HCT116 (cell line): Measurements from ENCODE around the gene ELP1. TPM values are rescaled to one million over a fixed set of nuclear protein-coding genes. Genes with fewer than 3 reads are reported as not detected.

Source experiments
- ATAC-seq: fragments of 200-7000 bp; cut with Tn5 transposase; 2 replicates; pipeline ENCODE4 v1.9.1; 2020; ENCODE audit warnings: mild to moderate bottlenecking, moderate library complexity
- BruUV-seq: library from RNA; stranded (reverse); fragments of 400-500 nt; replicated peaks from 2 replicates; lab custom pipeline; 2021; lab: Mats Ljungman, UMichigan
- CTCF ChIA-PET: fragments of 300-600 bp; sonication (Branson Sonifier 250); formaldehyde crosslinking; loops from one replicate; lab custom pipeline; 2021; ENCODE audit warnings: antibody characterized with exemption; lab: Charles Lee
- POLR2A ChIA-PET: fragments of 300-600, 350-600 bp; sonication (Branson Sonifier 250); formaldehyde crosslinking; loops from one replicate; lab custom pipeline; 2021; ENCODE audit warnings: antibody characterized with exemption; lab: Charles Lee
- RAD21 ChIA-PET, 2 experiments: fragments of 300-600 bp; sonication (Branson Sonifier 250); formaldehyde crosslinking; loops; one replicate each; lab custom pipeline; 2023; ENCODE audit warnings: low total read pairs in 2 of 2; ENCODE audit not compliant: uncharacterized antibody in 2 of 2, unreplicated experiment in 2 of 2, low non-redundant PET in 1 of 2; lab: Charles Lee
- DNase-seq: peaks from one replicate; pipeline ENCODE4 v3.0.0-alpha.2; 2010; ENCODE audit warnings: low read depth, low spot score
- H2AFZ ChIP-seq: fragments of 200-600 bp; shearing (Covaris generic), sonication (generic); 2 replicates; pipeline ENCODE4 v1.6.1; 2017; ENCODE audit warnings: low read depth, mixed run types, mixed read lengths, antibody characterized with exemption, low read length; ENCODE audit not compliant: poor library complexity, severe bottlenecking
- H3K27ac ChIP-seq: 2 replicates; pipeline ENCODE4 v1.5.1; 2012; ENCODE audit warnings: low read depth, low read length
- H3K27me3 ChIP-seq: fragments of 200-600 bp; sonication (generic); 2 replicates; pipeline ENCODE4 v1.6.1; 2016; ENCODE audit warnings: mixed run types, low read length, mixed read lengths; ENCODE audit not compliant: insufficient read depth
- H3K36me3 ChIP-seq, 2 experiments: fragments of 200-500 bp in 1 of 2; fragments of 200-600 bp in 1 of 2; sonication (Bioruptor generic) in 1 of 2; sonication (generic) in 1 of 2; 2 replicates each; pipeline versions ENCODE4 v1.5.1 to v1.6.1; 2014 to 2016; ENCODE audit warnings: low read length in 2 of 2, inconsistent platforms in 1 of 2, mixed read lengths in 1 of 2, mixed run types in 1 of 2; ENCODE audit not compliant: insufficient read depth in 2 of 2, control insufficient read depth in 1 of 2
- H3K4me1 ChIP-seq, 2 experiments: fragments of 200-600 bp in 1 of 2; sonication (generic) in 1 of 2; 2 replicates each; pipeline versions ENCODE4 v1.5.1 to v1.6.1; 2012 to 2017; ENCODE audit warnings: low read length in 2 of 2, inconsistent platforms in 1 of 2, mild to moderate bottlenecking in 1 of 2, mixed read lengths in 1 of 2, mixed run types in 1 of 2, moderate library complexity in 1 of 2; ENCODE audit not compliant: insufficient read depth in 2 of 2, control insufficient read depth in 1 of 2
- H3K4me2 ChIP-seq: fragments of 200-600 bp; sonication (generic); 2 replicates; pipeline ENCODE4 v1.6.1; 2017; ENCODE audit warnings: mixed run types, low read length, mixed read lengths
- H3K4me3 ChIP-seq, 2 experiments: fragments of 200-600 bp in 1 of 2; sonication (generic) in 1 of 2; replicated peaks in 1 of 2; 2 replicates each; pipeline ENCODE4 v1.5.1; 2011 to 2016; ENCODE audit warnings: low read length in 2 of 2, control low read depth in 1 of 2, low read depth in 1 of 2, mild to moderate bottlenecking in 1 of 2, mixed read lengths in 1 of 2, mixed run types in 1 of 2
- H3K79me2 ChIP-seq: fragments of 200-600 bp; sonication (generic); 2 replicates; pipeline ENCODE4 v1.6.1; 2017; ENCODE audit warnings: mild to moderate bottlenecking, mixed run types, low read length, moderate library complexity, mixed read lengths; ENCODE audit not compliant: insufficient read depth
- H3K9ac ChIP-seq: fragments of 200-600 bp; sonication (generic); 2 replicates; pipeline ENCODE4 v1.6.1; 2016; ENCODE audit warnings: low read length, mixed read lengths
- H3K9me2 ChIP-seq: fragments of 200-600 bp; sonication (generic), shearing (Covaris generic); 2 replicates; pipeline ENCODE4 v1.6.1; 2017; ENCODE audit warnings: mixed run types, mild to moderate bottlenecking, moderate library complexity; ENCODE audit not compliant: insufficient read depth
- H3K9me3 ChIP-seq, 2 experiments: fragments of 200-500 bp in 1 of 2; fragments of 200-600 bp in 1 of 2; sonication (Bioruptor generic) in 1 of 2; sonication (generic) in 1 of 2; 2 replicates each; pipeline ENCODE4 v1.6.1; 2014 to 2017; ENCODE audit warnings: low read length in 2 of 2, mixed read lengths in 2 of 2, inconsistent platforms in 1 of 2, low read depth in 1 of 2, mild to moderate bottlenecking in 1 of 2, mixed run types in 1 of 2, moderate library complexity in 1 of 2; ENCODE audit not compliant: control insufficient read depth in 1 of 2, insufficient read depth in 1 of 2
- H4K20me1 ChIP-seq: fragments of 200-600 bp; sonication (generic), shearing (Covaris generic); 2 replicates; pipeline ENCODE4 v1.6.1; 2017; ENCODE audit warnings: mixed run types, mild to moderate bottlenecking, moderate library complexity; ENCODE audit not compliant: insufficient read depth
- ATF3 ChIP-seq: IDR thresholded peaks from 2 replicates; pipeline ENCODE4 v1.6.1; 2012
- CTCF ChIP-seq, 3 experiments: fragments of 200-600 bp in 1 of 3; sonication (generic) in 1 of 3; IDR thresholded peaks in 2 of 3; conservative IDR thresholded peaks in 1 of 3; 2 replicates each; pipeline ENCODE4 v1.5.1; 2012 to 2017; ENCODE audit warnings: low read depth in 2 of 3, low read length in 2 of 3, antibody characterized with exemption in 1 of 3, borderline replicate concordance in 1 of 3, control low read depth in 1 of 3, mild to moderate bottlenecking in 1 of 3, mixed read lengths in 1 of 3, mixed run types in 1 of 3, moderate library complexity in 1 of 3; ENCODE audit not compliant: insufficient read depth in 1 of 3
- EGR1 ChIP-seq: IDR thresholded peaks from 2 replicates; pipeline ENCODE4 v1.6.1; 2012; ENCODE audit warnings: low read depth
- EZH2 ChIP-seq: fragments of 200-600 bp; sonication (generic); IDR thresholded peaks from 2 replicates; pipeline ENCODE4 v1.6.1; 2017; ENCODE audit warnings: antibody characterized with exemption, mixed run types
- JUND ChIP-seq: IDR thresholded peaks from 2 replicates; pipeline ENCODE4 v1.6.1; 2012
- POLR2A ChIP-seq: IDR thresholded peaks from 2 replicates; pipeline ENCODE4 v1.7.0; 2011; ENCODE audit warnings: borderline replicate concordance; ENCODE audit not compliant: insufficient read depth, insufficient read length; ENCODE audit errors: extremely low read depth
- RAD21 ChIP-seq: IDR thresholded peaks from 2 replicates; pipeline ENCODE4 v1.6.1; 2012; ENCODE audit warnings: low read depth, mild to moderate bottlenecking
- REST ChIP-seq: IDR thresholded peaks from 2 replicates; pipeline ENCODE4 v1.6.1; 2012; ENCODE audit warnings: low read depth
- SRF ChIP-seq: IDR thresholded peaks from 2 replicates; pipeline ENCODE4 v1.6.1; 2012; ENCODE audit warnings: low read depth
- TCF7L2 ChIP-seq: IDR thresholded peaks from 2 replicates; pipeline ENCODE4 v1.7.0; 2011; ENCODE audit warnings: borderline replicate concordance, inconsistent platforms; ENCODE audit not compliant: insufficient read depth, insufficient read length; ENCODE audit errors: extremely low read depth
- ZNF274 ChIP-seq: fragments of 200-500 bp; sonication (Bioruptor generic); IDR thresholded peaks from 2 replicates; pipeline ENCODE4 v1.6.1; 2014; ENCODE audit warnings: mild to moderate bottlenecking, low read depth, low read length, inconsistent platforms
- intact Hi-C: fragments of 100-400 bp; cut with micrococcal nuclease; formaldehyde crosslinking; loops from 2 replicates; pipeline ENCODE4 v1.10.0; 2022
- total RNA-seq: library from RNA; stranded (reverse); gene quantifications from one replicate; pipeline ENCODE4 v1.2.1, GENCODE V29; 2021; ENCODE audit not compliant: unreplicated experiment

ELP1 gene
- total RNA-seq, 1 experiment from 2014 or later: 28.8 TPM

- Histone ChIP-seq H3K9ac (no peak overlapping the region), H3K36me3 (no peaks in the 10 kb centered on the region), H2AFZ (no peak overlapping the region), H3K9me3 (no peaks in the 10 kb centered on the region), H3K4me3 (no peak overlapping the region), H3K4me2 (no peak overlapping the region), H3K4me1 (peaks cover 0 to under 1% of the 10 kb centered on the region in 2 experiments; a peak in 1 of 4 replicates), H3K79me2 (no peaks in the 10 kb centered on the region), H4K20me1 (no peaks in the 10 kb centered on the region), H3K9me2 (no peaks in the 10 kb centered on the region), H3K27me3 (no peaks in the 10 kb centered on the region), H3K27ac (no peak overlapping the region)
- ChIA-PET RAD21 (no interaction called here), POLR2A (interaction anchor here (0.6 kb wide), 1 partner anchor 1073 kb away, joined by 4 read pairs; no protein-coding TSS in a partner anchor), CTCF (no interaction called here)
- no peak for DNase-seq
- no TSS peak for BruUV-seq
- no peak for TF ChIP-seq EZH2
- TF ChIP-seq CTCF (IDR thresholded peaks at IDR 0.05 in 2 of 3, conservative IDR thresholded peaks at IDR 0.05 in 1 of 3; ENCODE audit: borderline replicate concordance in 1 of 3, insufficient read depth in 1 of 3, low read depth in 2 of 3, low read length in 2 of 3): no peak
- no peak for TF ChIP-seq ATF3
- no peak for TF ChIP-seq EGR1
- no peak for TF ChIP-seq ZNF274
- no peak for TF ChIP-seq RAD21
- no peak for TF ChIP-seq JUND
- intact Hi-C loops: loop anchor here (5.0 to 10.0 kb wide), 2 partner anchors 471 to 548 kb away; partner anchors contain the start of gene EPB41L4B
- ATAC-seq: no peak
Observed at GRCh38 chr9:108854094-108854493, 79.8 kb downstream of the ELP1 start.

GRCh38 chr9:108852079-108852478, 81.8 kb downstream of the ELP1 start:
- Histone ChIP-seq H3K27ac (no peak overlapping the region), H3K9me3 (no peaks in the 10 kb centered on the region), H3K9me2 (no peaks in the 10 kb centered on the region), H3K27me3 (no peaks in the 10 kb centered on the region), H3K9ac (no peak overlapping the region), H3K36me3 (no peaks in the 10 kb centered on the region), H3K4me2 (no peak overlapping the region), H3K79me2 (no peaks in the 10 kb centered on the region), H3K4me1 (no peaks in the 10 kb centered on the region), H3K4me3 (no peak overlapping the region), H2AFZ (no peak overlapping the region), H4K20me1 (no peaks in the 10 kb centered on the region)
- DNase-seq: no peak
- intact Hi-C loops: loop anchor here (5.0 to 10.0 kb wide), 2 partner anchors 473 to 550 kb away; partner anchors contain the start of gene EPB41L4B
- CTCF ChIA-PET: interaction anchor here (0.9 to 1.1 kb wide), 2 partner anchors 102 to 550 kb away, joined by 3 to 4 read pairs; no protein-coding TSS in a partner anchor
- RAD21 ChIA-PET: no interaction called here
- ATAC-seq: no peak
- no TSS peak for BruUV-seq
- POLR2A ChIA-PET: no interaction called here
- TF ChIP-seq REST: no peak
- TF ChIP-seq TCF7L2: no peak
- TF ChIP-seq RAD21: no peak
- TF ChIP-seq CTCF (IDR thresholded peaks at IDR 0.05 in 2 of 3, conservative IDR thresholded peaks at IDR 0.05 in 1 of 3; ENCODE audit: borderline replicate concordance in 1 of 3, insufficient read depth in 1 of 3, low read depth in 2 of 3, low read length in 2 of 3): no peak
- TF ChIP-seq POLR2A: no peak
- no peak for TF ChIP-seq EZH2
- no peak for TF ChIP-seq ZNF274
- no peak for TF ChIP-seq SRF
